Measurements from ENCODE around the gene EFNA1.
"Not testable (repeated sequence)": the region's sequence is repeated elsewhere in the genome, so short reads cannot be mapped to it uniquely, and the experiment has no call there.

- not testable (repeated sequence) for TF ChIP-seq POLR2A (IDR thresholded peaks at IDR 0.05; ENCODE audit: control extremely low read depth in 1 of 2, low read depth in 2 of 2, low read length in 2 of 2); RAD21 (IDR thresholded peaks at IDR 0.05 in 1 of 2, conservative IDR thresholded peaks at IDR 0.05 in 1 of 2; ENCODE audit: low read depth in 2 of 2, low read length in 2 of 2); CTCF (IDR thresholded peaks at IDR 0.05; ENCODE audit: control extremely low read depth in 1 of 3, insufficient read depth in 1 of 3, low read depth in 1 of 3, low read length in 3 of 3); CREB1 (IDR thresholded peaks at IDR 0.05); POLR2AphosphoS5 (IDR thresholded peaks at IDR 0.05; ENCODE audit: low read depth, low read length); EP300 (IDR thresholded peaks at IDR 0.05; ENCODE audit: borderline replicate concordance in 1 of 2, low read depth in 2 of 2, low read length in 2 of 2); JUN (IDR thresholded peaks at IDR 0.05; ENCODE audit: low read depth, low read length); ZNF274 (IDR thresholded peaks at IDR 0.05; ENCODE audit: borderline replicate concordance, extremely low read depth, low read length); SP1 (IDR thresholded peaks at IDR 0.05; ENCODE audit: low read depth, low read length); NRF1 (IDR thresholded peaks at IDR 0.05; ENCODE audit: low read depth, low read length); RFX5 (IDR thresholded peaks at IDR 0.05; ENCODE audit: borderline replicate concordance, low read depth, low read length); EZH2 (IDR thresholded peaks at IDR 0.05; ENCODE audit: low read depth, low read length, severe bottlenecking)
- TF ChIP-seq, protein P1, sequence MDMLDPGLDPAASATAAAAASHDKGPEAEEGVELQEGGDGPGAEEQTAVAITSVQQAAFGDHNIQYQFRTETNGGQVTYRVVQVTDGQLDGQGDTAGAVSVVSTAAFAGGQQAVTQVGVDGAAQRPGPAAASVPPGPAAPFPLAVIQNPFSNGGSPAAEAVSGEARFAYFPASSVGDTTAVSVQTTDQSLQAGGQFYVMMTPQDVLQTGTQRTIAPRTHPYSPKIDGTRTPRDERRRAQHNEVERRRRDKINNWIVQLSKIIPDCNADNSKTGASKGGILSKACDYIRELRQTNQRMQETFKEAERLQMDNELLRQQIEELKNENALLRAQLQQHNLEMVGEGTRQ (IDR thresholded peaks at IDR 0.05; ENCODE audit: low read length): not testable (repeated sequence)
- TF ChIP-seq, protein P2, sequence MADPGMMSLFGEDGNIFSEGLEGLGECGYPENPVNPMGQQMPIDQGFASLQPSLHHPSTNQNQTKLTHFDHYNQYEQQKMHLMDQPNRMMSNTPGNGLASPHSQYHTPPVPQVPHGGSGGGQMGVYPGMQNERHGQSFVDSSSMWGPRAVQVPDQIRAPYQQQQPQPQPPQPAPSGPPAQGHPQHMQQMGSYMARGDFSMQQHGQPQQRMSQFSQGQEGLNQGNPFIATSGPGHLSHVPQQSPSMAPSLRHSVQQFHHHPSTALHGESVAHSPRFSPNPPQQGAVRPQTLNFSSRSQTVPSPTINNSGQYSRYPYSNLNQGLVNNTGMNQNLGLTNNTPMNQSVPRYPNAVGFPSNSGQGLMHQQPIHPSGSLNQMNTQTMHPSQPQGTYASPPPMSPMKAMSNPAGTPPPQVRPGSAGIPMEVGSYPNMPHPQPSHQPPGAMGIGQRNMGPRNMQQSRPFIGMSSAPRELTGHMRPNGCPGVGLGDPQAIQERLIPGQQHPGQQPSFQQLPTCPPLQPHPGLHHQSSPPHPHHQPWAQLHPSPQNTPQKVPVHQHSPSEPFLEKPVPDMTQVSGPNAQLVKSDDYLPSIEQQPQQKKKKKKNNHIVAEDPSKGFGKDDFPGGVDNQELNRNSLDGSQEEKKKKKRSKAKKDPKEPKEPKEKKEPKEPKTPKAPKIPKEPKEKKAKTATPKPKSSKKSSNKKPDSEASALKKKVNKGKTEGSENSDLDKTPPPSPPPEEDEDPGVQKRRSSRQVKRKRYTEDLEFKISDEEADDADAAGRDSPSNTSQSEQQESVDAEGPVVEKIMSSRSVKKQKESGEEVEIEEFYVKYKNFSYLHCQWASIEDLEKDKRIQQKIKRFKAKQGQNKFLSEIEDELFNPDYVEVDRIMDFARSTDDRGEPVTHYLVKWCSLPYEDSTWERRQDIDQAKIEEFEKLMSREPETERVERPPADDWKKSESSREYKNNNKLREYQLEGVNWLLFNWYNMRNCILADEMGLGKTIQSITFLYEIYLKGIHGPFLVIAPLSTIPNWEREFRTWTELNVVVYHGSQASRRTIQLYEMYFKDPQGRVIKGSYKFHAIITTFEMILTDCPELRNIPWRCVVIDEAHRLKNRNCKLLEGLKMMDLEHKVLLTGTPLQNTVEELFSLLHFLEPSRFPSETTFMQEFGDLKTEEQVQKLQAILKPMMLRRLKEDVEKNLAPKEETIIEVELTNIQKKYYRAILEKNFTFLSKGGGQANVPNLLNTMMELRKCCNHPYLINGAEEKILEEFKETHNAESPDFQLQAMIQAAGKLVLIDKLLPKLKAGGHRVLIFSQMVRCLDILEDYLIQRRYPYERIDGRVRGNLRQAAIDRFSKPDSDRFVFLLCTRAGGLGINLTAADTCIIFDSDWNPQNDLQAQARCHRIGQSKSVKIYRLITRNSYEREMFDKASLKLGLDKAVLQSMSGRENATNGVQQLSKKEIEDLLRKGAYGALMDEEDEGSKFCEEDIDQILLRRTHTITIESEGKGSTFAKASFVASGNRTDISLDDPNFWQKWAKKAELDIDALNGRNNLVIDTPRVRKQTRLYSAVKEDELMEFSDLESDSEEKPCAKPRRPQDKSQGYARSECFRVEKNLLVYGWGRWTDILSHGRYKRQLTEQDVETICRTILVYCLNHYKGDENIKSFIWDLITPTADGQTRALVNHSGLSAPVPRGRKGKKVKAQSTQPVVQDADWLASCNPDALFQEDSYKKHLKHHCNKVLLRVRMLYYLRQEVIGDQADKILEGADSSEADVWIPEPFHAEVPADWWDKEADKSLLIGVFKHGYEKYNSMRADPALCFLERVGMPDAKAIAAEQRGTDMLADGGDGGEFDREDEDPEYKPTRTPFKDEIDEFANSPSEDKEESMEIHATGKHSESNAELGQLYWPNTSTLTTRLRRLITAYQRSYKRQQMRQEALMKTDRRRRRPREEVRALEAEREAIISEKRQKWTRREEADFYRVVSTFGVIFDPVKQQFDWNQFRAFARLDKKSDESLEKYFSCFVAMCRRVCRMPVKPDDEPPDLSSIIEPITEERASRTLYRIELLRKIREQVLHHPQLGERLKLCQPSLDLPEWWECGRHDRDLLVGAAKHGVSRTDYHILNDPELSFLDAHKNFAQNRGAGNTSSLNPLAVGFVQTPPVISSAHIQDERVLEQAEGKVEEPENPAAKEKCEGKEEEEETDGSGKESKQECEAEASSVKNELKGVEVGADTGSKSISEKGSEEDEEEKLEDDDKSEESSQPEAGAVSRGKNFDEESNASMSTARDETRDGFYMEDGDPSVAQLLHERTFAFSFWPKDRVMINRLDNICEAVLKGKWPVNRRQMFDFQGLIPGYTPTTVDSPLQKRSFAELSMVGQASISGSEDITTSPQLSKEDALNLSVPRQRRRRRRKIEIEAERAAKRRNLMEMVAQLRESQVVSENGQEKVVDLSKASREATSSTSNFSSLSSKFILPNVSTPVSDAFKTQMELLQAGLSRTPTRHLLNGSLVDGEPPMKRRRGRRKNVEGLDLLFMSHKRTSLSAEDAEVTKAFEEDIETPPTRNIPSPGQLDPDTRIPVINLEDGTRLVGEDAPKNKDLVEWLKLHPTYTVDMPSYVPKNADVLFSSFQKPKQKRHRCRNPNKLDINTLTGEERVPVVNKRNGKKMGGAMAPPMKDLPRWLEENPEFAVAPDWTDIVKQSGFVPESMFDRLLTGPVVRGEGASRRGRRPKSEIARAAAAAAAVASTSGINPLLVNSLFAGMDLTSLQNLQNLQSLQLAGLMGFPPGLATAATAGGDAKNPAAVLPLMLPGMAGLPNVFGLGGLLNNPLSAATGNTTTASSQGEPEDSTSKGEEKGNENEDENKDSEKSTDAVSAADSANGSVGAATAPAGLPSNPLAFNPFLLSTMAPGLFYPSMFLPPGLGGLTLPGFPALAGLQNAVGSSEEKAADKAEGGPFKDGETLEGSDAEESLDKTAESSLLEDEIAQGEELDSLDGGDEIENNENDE (IDR thresholded peaks at IDR 0.05; ENCODE audit: insufficient replicate concordance, low read length): not testable (repeated sequence)
These were observed 35.0 kb downstream of the EFNA1 start for GRCh38 chr1:155162631-155163030.

Data from H1 (cell line).